ENCODE measurements around the gene GPR4. TPM values are rescaled to one million over a fixed set of nuclear protein-coding genes. Genes with fewer than 3 reads are reported as not detected.

Gene GPR4
- total and polyA plus RNA-seq, 2 of the 8 experiments (the other 6 are each of a cell fraction or from before 2014, with no cell fraction given), result 0.19 to 0.39 TPM

DNA sequence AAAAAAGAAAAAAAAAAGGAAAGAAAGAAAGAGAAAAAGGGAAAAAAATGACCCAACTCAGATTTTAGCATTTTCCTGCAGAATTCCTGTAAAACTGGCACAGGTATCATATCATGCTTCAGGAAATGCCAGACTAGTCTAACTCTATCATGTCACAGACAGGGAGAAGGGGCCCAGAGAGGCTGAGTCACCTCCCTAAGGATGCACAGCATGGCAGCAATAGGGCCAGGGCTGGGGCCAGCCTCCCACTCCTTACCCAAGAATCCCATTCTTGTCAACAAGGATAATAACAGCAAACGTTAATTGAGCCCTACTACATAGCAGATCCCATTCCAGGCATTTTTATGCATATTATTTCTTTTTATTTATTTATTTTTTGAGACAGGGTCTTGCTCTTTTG is 8.5 kb downstream of the GPR4 start:
- DNase-seq (ENCODE audit: low read depth in 1 of 2, low spot score in 2 of 2), result no peak
- Histone ChIP-seq H3K4ac (replicated peaks; ENCODE audit: insufficient read length, low read depth, low read length) (no peak overlapping the region), H2BK20ac (ENCODE audit: low read length) (no peak overlapping the region), H3K79me2 (ENCODE audit: control insufficient read depth in 1 of 2, insufficient read depth in 2 of 2, low read length in 2 of 2) (no peaks in the 10 kb centered on the region), H3K36me3 (ENCODE audit: control insufficient read depth in 2 of 4, insufficient read depth in 4 of 4, low read length in 3 of 4) (no peaks in the 10 kb centered on the region), H3K9ac (replicated peaks in 1 of 4; ENCODE audit: extremely low read depth in 1 of 4, low read depth in 3 of 4, low read length in 3 of 4) (no peak overlapping the region), H3K14ac (ENCODE audit: insufficient read length) (no peak overlapping the region), H2AFZ (ENCODE audit: low read length) (no peak overlapping the region), H4K5ac (ENCODE audit: insufficient read length, low read depth, low read length) (no peak overlapping the region), H3K4me2 (ENCODE audit: insufficient read depth in 1 of 2, low read depth in 2 of 2, low read length in 2 of 2) (no peak overlapping the region), H4K8ac (ENCODE audit: extremely low read depth, insufficient read depth, low read length) (no peak overlapping the region), H2AK5ac (ENCODE audit: low read depth, low read length) (no peak overlapping the region), H2BK120ac (replicated peaks; ENCODE audit: low read depth, low read length) (no peak overlapping the region), H3K4me3 (ENCODE audit: extremely low read depth in 1 of 4, insufficient read depth in 2 of 4, low read depth in 3 of 4, low read length in 4 of 4) (no peak overlapping the region), H4K20me1 (replicated peaks in 1 of 2; ENCODE audit: control insufficient read depth in 1 of 2, insufficient read depth in 2 of 2, low read length in 2 of 2) (no peaks in the 10 kb centered on the region), H3K9me3 (ENCODE audit: insufficient read depth in 2 of 2, low read depth in 1 of 2, low read length in 1 of 2) (peaks cover 0 to 4% of the 10 kb centered on the region in 2 experiments; a peak in 1 of 4 replicates), H3K27ac (ENCODE audit: low read depth, low read length) (no peak overlapping the region), H4K91ac (replicated peaks; ENCODE audit: insufficient read length, low read length) (no peak overlapping the region), H3K4me1 (replicated peaks in 1 of 4; ENCODE audit: control insufficient read depth in 3 of 4, insufficient read depth in 4 of 4, low read length in 3 of 4) (peaks cover 5 to 9% (median 8%) of the 10 kb centered on the region in 4 experiments; a peak in 5 of 7 replicates), H3K23me2 (ENCODE audit: low read depth, low read length) (peaks cover 4% of the 10 kb centered on the region; the same call in 1 of the 2 replicates), H2BK15ac (ENCODE audit: low read length) (no peak overlapping the region), H3K27me3 (replicated peaks in 1 of 4; ENCODE audit: control insufficient read depth in 3 of 4, extremely low read depth in 1 of 4, insufficient read depth in 3 of 4, low read length in 3 of 4) (peaks cover 3 to 31% (median 22%) of the 10 kb centered on the region in 4 experiments), H3K79me1 (ENCODE audit: low read depth, low read length) (no peaks in the 10 kb centered on the region), H2BK12ac (ENCODE audit: low read depth, low read length) (no peak overlapping the region), H2BK5ac (ENCODE audit: low read depth, low read length) (no peak overlapping the region), H3K18ac (ENCODE audit: extremely low read depth, low read length) (no peak overlapping the region), H3K23ac (ENCODE audit: insufficient read length) (no peak overlapping the region), H3K56ac (replicated peaks; ENCODE audit: insufficient read length, low read depth, low read length) (no peak overlapping the region)
- CTCF ChIA-PET (ENCODE audit: partially characterized antibody), result interaction anchor here (0.7 to 3.7 kb wide), 2 partner anchors 48 to 623 kb away, joined by 3 to 37 read pairs; no protein-coding TSS in a partner anchor
- no peak for TF ChIP-seq PHF8 (conservative IDR thresholded peaks at IDR 0.05; ENCODE audit: low read depth, low read length)
- TF ChIP-seq ASH2L (IDR thresholded peaks at IDR 0.05; ENCODE audit: low read length), result no peak
- TF ChIP-seq, protein P1, sequence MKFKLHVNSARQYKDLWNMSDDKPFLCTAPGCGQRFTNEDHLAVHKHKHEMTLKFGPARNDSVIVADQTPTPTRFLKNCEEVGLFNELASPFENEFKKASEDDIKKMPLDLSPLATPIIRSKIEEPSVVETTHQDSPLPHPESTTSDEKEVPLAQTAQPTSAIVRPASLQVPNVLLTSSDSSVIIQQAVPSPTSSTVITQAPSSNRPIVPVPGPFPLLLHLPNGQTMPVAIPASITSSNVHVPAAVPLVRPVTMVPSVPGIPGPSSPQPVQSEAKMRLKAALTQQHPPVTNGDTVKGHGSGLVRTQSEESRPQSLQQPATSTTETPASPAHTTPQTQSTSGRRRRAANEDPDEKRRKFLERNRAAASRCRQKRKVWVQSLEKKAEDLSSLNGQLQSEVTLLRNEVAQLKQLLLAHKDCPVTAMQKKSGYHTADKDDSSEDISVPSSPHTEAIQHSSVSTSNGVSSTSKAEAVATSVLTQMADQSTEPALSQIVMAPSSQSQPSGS (IDR thresholded peaks at IDR 0.05; ENCODE audit: low read length), result no peak
- TF ChIP-seq RBBP5 (IDR thresholded peaks at IDR 0.05; ENCODE audit: borderline replicate concordance, low read depth, low read length), result no peak
- no peak for FAIRE-seq
- POLR2A ChIA-PET (ENCODE audit: partially characterized antibody), result interaction anchor here (1.6 kb wide), 1 partner anchor 49 kb away, joined by 4 read pairs; no protein-coding TSS in a partner anchor
- 21% methylated on average over 1 of the region's 1 CpG; no CpG with 5 or more reads in 1 of the 2 experiments for WGBS, 2 experiments (ENCODE audit: extremely low coverage in 1 of 2, insufficient coverage in 1 of 2, insufficient read length in 1 of 2, insufficient replicate concordance in 2 of 2, low coverage in 1 of 2, low lambda C conversion rate in 2 of 2, missing lambda C conversion rate in 1 of 2)
